Omental fat pad (tissue), 4 donors: Measurements from ENCODE around the gene F3. TPM values are rescaled to one million over a fixed set of nuclear protein-coding genes. Genes with fewer than 3 reads are reported as not detected.
A peak's percentile ranks its signal among the peaks of the same experiment; 100 is the strongest.

ENCODE experiments used
- ATAC-seq: fragments of 150-250 bp; one replicate; pipeline ENCODE4 v1.9.1; 2016; ENCODE audit warnings: mild to moderate bottlenecking, moderate library complexity; ENCODE audit not compliant: low FRiP score
- DNase-seq: peaks from one replicate; pipeline ENCODE4 v3.0.0-alpha.2; 2019; ENCODE audit warnings: low spot score
- total RNA-seq, 4 donors: library from RNA; depleted of rRNA; stranded (reverse); fragments of >200 nt; gene quantifications; one replicate each; pipeline ENCODE4 v1.1.0, GENCODE V29; 2016
- TF ChIP-seq, protein P1 (sequence below), 3 donors: fragments of 450-650 bp; IDR thresholded peaks; one replicate each; pipeline ENCODE4 v1.5.1; 2016 to 2017; ENCODE audit warnings: antibody characterized with exemption in 3 of 3, mild to moderate bottlenecking in 3 of 3, moderate library complexity in 2 of 3

The F3 gene
- total RNA-seq, 4 donors from 2014 or later: 91.0 to 244 (median 186) TPM

DNA sequence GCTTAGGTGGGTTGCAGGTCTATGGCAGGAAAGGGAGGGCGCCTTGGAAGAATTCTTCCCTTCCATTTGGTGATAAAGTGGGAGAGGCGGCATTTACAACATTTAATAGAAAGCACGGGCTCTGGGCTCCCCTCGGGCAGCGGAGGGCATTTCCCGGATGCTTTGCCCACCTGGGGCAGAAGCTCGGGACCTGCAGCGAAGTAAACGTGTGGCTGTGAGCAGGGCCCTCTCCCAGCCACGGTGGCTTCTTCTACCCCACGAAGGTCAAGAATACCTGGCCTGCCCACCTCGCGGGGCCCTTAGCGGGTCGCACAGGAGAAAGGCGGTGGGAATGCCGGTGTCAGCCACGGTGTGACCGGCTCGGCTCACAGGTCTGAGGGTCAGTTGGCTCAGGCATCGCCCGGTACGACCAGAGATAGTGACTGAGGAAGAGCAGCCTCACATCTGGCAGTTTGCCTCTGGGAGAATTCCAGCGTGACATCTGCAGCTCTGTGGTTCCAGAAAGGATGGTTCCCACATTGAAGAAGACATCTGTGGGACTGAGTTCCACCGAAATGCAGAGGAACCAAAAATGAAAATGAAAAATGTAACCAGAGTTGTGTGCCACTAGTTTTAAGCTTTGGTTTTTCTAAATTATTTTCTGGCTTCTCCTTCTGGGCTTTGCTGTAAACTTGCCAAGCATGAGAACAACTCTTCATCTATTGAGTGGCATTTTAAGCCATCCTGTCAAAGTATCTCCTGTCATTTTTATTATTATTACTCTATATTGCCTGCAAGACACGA lies 720 bp upstream of the F3 start:
- no peak for DNase-seq

DNA sequence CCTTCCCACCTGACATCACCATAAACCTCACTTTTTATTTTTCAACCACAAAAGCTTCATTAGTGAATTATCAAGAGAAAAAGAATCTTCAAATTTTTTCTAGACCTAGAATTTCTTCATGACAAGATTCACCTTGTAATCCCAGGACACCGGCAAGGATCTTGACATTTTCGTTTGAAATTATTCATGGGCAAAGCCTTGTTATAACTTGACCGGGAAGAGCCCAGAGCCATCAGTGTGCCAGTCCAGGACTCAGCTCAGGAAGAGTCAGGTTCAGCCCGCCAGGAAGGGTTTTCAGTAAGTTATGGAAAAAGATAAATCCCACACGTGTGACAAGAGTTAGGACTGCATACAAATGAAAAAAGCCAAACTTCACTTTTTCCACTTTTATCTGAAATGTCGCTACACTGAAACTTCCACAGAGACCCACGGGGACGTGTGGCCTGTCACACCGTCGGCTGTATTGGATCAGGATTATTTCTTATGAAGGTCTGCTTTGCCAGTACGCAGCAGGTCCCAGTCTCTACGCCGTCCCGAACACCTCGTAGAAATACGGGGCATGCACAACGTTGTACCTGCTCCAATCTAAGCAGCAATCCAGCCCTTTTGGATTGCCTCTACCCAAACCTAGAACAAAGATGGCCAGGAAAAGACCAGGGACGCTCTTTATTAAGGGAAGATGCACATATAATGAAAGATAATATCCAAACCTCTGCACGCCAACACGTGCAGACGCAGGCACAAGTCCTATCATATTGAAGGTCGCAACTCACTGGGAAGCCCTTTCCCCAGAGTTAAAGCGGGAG lies 916 bp downstream of the F3 start:
- DNase-seq: no peak
- peak; percentile 0 for ATAC-seq

More for the DNA sequence above, 720 bp upstream of the F3 start:
- peak; percentile 5 for ATAC-seq
- TF ChIP-seq, protein P1, sequence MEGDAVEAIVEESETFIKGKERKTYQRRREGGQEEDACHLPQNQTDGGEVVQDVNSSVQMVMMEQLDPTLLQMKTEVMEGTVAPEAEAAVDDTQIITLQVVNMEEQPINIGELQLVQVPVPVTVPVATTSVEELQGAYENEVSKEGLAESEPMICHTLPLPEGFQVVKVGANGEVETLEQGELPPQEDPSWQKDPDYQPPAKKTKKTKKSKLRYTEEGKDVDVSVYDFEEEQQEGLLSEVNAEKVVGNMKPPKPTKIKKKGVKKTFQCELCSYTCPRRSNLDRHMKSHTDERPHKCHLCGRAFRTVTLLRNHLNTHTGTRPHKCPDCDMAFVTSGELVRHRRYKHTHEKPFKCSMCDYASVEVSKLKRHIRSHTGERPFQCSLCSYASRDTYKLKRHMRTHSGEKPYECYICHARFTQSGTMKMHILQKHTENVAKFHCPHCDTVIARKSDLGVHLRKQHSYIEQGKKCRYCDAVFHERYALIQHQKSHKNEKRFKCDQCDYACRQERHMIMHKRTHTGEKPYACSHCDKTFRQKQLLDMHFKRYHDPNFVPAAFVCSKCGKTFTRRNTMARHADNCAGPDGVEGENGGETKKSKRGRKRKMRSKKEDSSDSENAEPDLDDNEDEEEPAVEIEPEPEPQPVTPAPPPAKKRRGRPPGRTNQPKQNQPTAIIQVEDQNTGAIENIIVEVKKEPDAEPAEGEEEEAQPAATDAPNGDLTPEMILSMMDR (IDR thresholded peaks at IDR 0.05): no peak

DNA sequence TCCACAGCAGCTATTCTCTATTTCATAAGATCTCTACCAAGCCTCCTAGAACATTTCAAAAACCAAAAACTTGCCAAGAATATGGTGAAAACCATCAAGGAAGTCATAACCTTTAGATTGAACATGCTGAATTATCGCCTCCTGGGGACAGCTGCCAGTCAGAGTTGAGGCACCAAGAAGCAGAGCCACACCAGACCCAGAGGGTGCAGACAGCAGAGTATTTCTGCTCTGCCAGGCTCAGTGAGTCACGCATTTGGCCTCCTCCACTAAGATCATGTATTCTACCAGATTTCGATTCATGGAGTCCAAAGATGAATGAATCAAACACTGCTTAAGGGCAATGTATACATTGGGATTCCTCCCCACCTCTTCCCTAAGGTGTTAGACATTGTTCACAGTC lies 2.1 kb downstream of the F3 start:
- DNase-seq: no peak
- no peak for ATAC-seq
- TF ChIP-seq, protein P1 (IDR thresholded peaks at IDR 0.05): no peak

More for the DNA sequence above, 916 bp downstream of the F3 start:
- TF ChIP-seq, protein P1 (IDR thresholded peaks at IDR 0.05): no peak

DNA sequence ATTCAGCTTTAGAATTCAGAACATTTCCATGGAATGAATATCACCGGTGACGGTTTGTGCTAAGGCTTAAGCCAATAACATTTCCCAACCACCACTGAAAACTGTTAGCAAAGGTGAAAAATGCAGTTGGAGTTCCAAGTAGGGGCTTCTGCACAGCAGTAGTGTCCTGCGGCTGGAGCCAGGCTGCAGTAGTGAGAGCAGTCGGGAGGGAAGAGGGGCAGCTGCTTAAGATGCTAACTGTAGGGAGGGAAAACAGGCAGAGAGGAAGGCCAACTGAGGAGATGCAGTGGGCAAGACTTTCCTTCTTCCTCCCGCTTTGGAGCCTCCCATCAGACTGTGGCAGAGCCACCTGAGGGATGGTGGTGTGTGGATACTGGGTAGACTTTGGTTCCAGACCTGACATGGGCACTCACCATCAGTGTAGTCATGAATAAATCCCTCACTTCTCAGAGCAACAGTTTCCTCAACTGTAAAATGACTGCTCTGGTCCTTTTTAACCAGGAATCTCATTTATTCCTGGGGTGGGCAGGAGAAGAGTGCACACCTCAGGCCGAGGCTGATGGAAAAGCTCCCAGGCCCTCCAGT lies 3.2 kb downstream of the F3 start:
- TF ChIP-seq, protein P1 (IDR thresholded peaks at IDR 0.05): no peak
- ATAC-seq: no peak
- no peak for DNase-seq

DNA sequence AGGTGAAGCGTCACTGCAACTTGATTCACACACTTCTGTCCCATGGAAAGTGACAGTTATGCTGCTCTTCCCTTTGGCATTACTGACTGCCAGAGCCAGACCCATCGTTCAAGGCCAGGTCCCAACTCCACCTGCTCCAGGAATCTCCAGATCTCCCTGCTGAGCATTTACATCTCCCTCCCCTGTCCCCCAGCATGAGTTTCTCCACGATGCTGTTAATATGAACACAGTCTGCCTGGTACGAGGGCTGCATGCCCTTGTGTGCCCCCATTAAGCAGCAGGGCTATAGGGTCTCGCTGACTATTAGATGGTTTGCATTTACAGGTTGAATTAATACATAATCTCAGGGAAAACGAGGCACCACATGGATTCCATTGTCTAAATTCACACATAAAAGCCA lies 4.3 kb downstream of the F3 start:
- ATAC-seq: no peak
- TF ChIP-seq, protein P1 (IDR thresholded peaks at IDR 0.05): no peak
- no peak for DNase-seq

DNA sequence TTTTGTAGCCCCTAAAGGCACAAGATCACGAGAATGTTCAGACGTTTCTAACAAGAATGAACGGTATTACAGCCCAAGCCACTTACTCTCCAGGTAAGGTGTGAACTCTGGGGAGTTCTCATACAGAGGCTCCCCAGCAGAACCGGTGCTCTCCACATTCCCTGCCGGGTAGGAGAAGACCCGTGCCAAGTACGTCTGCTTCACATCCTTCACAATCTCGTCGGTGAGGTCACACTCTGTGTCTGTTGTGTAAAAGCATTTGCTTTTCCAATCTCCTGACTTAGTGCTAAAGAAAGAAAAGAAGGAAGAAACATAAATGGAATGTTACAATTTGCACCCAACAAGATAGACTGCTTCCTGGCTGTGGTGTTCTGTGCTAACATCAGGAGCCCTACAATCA lies 5.7 kb downstream of the F3 start:
- no peak for ATAC-seq
- no peak for DNase-seq
- TF ChIP-seq, protein P1 (IDR thresholded peaks at IDR 0.05): no peak
